Glomerular visceral epithelial cell (primary cell): ENCODE results near the gene GLP2R.
"Not testable (repeated sequence)": the region's sequence is repeated elsewhere in the genome, so short reads cannot be mapped to it uniquely, and the experiment has no call there.

Source experiments
- DNase-seq: peaks from one replicate; pipeline ENCODE4 v3.0.0-alpha.2; 2016; ENCODE audit errors: extremely low spot score

Gene GLP2R, protein sequence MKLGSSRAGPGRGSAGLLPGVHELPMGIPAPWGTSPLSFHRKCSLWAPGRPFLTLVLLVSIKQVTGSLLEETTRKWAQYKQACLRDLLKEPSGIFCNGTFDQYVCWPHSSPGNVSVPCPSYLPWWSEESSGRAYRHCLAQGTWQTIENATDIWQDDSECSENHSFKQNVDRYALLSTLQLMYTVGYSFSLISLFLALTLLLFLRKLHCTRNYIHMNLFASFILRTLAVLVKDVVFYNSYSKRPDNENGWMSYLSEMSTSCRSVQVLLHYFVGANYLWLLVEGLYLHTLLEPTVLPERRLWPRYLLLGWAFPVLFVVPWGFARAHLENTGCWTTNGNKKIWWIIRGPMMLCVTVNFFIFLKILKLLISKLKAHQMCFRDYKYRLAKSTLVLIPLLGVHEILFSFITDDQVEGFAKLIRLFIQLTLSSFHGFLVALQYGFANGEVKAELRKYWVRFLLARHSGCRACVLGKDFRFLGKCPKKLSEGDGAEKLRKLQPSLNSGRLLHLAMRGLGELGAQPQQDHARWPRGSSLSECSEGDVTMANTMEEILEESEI

DNA sequence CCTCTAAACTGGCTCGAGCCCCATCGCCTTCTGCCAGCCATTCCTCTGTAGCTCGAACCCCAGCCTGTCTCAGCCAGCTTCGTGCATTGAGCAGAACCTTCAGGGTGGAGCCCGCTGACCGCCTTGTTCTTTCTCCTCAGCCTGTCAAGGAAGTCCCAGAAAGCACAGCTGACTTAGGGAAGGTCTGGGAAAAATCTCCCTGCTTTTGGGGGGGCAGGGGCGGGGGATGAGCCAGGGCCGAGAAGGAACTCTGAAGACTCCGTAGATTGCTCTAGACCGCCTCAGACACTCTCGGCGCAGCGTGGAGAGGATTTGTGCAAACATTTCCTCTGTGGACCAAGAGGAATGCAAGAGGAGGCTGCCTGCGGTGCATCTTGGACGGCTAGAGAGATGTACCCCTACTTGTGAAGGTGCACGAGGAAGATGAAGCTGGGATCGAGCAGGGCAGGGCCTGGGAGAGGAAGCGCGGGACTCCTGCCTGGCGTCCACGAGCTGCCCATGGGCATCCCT, at the start of gene GLP2R:
GLP2R (plus strand) TSS at position 284 of the 510 bp plus-strand sequence; CDS start at position 424, 140 bp downstream.
- no peak for DNase-seq

DNA sequence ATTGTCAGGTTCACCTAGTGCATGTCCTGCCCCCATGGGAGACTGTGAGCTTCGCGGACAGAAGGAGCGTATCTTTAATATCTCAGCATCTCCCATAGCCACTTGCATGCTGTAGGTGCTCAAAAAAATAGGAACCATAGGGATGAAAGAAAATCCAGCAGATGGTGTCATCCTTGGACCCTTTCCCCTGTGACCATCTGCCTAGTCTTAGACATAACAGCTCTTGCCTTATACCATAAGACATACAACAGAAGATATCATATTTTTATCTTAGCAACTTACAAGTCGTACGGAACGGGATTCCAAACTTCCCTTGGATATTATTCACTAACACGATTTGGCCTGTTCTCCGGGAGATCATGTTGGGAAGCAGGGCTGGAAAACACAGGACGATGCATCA, 48.8 kb upstream of the GLP2R start:
- DNase-seq = no peak

DNA sequence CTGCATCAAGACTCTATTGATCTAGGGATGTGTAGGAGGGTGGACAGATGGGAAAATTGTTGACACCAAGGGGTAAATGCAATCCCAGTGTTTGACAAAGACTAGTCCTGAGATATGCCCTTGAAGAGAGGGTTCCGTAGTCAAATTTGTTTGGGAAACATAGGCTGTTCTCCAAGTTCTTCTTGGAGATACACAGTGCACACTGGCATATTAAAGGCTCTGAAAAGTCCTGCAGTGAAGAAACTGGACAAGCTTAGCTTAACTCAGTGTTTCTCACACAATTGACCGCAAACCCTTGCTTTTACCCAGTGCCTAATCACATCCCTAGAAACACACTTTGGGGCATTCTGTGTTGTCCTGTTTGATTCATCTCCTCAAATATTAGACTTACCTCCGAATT, 45.2 kb upstream of the GLP2R start:
- no peak for DNase-seq

DNA sequence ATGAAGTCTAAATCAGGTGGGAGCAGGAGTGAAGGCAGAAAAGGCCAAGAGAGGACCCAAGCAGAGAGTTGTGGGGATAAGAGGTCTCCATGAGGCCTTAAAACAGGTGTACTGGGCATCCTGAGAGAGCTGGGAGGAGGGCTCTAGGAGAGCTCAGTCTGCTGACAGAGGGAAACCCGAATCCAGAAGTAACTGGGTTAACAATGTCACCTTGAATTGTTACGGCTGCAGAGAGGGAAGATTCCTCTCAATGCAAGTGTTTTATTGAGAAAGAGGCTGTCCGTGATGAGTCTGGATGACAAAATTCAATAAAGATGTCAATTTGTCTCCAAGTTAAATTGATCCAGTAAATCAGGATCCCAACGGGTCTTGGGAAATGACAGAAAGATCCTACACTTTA, 42.7 kb upstream of the GLP2R start:
- no peak for DNase-seq

DNA sequence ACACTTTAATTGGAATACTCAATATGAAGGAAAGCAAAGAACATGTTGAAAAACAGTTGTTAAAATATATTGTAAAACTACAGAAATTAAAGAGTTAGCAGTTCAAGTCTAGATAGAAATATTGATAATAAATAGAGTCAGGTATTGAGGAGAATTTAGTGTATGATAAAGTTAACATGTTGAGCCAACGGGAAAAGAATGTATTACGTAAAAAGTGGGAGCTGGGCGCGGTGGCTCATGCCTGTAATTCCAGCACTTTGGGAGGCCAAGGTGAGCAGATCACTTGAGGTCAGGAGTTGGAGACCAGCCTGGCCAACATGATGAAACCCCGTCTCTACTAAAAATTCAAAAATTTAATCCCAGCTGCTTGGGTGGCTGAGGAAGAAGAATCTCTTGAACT, 42.3 kb upstream of the GLP2R start:
- not testable (repeated sequence) for DNase-seq

DNA sequence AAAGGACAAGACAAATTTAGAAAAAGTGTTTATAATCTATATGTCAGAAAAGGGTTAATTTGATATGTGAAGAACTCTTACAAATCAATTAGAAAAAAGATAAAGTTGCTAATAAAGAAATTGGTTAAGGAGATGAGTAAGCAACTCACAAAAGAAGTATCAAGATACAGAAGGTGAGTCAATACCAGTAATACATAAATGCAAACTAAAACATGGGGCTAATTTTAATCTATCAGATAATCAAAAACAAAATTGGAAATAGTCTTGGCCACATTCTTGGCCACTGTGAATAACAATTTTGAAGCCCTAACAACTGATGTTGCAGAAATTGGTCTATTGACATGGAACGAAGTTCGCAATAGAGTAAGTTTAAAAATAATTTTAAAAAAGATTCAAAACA, 41.2 kb upstream of the GLP2R start:
- no peak for DNase-seq

DNA sequence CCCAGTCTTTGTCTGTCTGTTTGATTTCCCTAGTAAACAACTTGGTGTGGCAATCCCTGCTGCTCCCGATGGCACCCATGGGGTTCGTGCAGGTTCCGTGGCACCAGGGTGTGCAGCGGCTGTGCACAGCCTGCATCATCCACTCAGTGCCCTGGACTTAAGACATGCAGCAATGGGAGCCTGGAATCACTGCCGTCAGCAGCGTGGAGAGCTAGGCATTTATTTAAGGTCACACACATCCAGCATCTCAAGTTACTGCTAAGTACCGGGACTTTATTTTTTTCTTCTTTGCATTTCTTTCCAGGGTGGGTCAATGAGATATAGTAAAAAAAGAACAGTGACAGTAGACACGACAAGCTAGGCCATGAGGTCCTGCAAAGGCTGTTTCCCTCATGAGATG, 37.1 kb upstream of the GLP2R start:
- DNase-seq = no peak

DNA sequence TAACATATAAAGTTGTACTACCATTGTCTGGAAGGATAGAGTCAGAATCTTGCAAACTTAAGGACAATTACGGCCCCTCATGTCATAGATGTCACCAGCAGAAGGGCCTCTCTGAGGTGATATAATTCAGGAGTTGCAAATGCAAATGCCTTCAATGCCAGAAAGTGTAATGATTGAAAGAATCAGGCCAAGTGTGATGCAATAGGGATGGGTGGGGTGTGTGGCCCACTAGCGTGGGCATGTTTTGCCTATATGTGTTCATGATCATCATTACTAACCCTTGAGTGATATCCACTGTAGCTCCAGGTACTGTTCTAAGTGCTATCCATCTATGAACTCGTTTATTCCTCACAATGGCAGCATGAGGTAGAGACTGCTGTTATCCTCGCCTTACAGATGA, 35.4 kb upstream of the GLP2R start:
- DNase-seq = no peak

DNA sequence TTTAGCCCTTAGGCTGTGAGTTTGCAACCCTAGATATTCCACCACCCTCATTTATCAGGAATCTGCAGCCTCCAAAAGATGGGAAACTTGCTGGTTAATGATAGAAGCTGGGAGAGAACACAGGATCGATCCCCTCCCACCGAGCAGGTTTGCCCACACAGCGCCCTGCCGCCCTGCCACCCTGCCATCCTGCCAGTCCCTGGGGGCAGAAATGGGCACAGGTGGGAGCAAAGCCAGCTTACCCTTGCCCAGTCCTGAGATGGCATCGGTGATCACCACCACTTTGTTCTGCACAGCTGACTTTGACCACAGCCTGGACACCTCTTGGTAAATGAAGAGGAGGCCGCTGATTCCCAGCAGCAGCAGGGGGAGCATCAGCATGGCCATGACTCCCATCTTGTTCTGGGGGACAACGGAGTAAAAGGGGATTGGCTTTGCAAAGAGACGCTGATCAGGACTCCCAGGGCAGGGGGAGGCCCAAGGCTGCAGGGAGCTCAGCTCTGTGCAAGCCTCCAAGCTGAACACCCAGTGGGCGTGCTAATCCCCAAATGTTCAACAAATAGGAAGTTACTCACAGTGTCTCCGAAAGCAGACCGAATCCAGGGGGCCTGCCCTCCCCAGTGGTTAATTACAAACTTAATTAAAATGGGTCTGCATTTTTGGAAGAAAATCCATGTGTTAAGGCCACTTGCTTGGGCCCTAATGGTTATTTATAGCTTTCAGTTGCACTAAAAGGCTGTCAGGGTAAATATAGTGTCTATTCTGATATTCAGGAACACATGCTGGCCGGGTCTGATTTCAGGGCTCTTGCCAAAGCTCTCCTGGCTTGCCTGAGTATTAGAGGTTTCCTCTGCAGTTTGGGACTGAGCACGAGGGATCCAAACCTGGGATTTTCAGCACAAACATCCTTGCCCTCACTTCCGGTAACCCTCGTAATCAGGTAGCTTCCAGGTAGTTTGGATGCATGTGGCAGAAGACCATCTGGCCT, 34.5 kb upstream of the GLP2R start, which contains the start of gene DHRS7C:
DHRS7C (minus strand) TSS at position 704 of the 988 bp plus-strand sequence; CDS start at position 396, 308 bp downstream.
- DNase-seq = no peak

DNA sequence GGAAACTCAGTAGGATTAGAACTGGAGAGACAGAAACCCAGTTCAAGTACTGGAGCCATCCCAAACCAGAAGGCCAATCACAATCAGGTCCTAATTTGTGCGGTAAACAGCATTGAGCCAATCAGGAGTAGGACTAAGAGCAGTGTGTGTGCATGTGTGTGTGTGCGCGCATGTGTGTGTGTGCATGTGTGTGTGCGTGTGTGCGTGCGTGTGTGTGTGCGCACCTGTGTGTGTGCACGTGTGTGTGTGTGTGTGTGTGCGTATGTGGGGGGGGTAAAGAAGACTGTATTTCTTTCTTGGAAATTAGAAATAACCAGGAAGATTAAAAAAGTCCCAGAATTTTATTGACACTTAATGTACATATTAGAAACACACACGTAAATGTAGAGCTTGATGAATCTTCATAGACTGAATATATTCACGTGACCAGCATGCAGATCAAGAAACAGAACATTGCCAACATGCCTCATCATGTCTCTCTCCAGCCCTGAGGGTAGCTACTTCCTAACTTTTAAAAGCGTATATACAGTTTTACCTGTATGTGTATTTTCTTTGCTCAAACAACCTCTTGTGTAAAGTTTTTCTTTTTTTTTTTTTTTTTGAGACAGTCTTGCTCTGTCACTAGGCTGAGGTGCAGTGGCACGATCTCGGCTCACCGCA, 33.4 kb upstream of the GLP2R start:
- no peak for DNase-seq

DNA sequence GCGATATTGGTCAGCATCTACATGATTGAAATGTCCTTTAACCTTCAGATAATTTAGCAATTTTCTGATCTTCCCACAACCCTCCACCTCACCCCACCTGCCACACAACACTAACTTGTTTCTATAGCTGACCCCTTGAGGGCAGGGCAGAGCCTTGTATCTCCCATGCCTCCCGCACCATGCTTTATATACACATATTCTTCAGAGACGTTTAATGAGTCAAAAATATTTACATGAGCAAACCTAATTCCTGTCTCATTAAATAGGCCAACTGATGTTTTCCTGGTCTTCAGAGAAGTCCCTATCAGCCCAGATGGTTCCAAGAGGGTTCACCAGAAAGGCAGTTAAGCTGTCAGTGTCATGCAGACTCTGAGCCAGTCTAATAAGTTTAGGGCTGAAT, 27.7 kb upstream of the GLP2R start:
- no peak for DNase-seq

DNA sequence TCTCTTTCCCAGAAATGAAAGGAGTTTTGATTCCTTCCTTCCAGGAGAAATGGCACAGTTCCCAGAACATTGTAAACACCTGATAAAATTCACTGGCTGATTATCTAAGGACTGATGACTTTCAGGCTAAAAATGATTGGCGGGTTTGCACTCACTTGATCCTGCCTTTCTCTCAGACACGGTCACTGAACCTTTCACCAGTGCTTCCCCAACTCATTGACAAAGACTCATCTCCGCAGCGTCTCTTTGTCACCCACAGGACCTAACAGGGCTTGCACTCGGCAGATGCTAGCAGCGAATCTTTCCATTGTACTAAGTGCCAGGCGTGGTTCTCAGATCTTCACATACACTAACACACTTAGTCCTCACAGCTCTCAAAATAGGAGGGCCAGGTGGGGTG, 27.0 kb upstream of the GLP2R start:
- no peak for DNase-seq

DNA sequence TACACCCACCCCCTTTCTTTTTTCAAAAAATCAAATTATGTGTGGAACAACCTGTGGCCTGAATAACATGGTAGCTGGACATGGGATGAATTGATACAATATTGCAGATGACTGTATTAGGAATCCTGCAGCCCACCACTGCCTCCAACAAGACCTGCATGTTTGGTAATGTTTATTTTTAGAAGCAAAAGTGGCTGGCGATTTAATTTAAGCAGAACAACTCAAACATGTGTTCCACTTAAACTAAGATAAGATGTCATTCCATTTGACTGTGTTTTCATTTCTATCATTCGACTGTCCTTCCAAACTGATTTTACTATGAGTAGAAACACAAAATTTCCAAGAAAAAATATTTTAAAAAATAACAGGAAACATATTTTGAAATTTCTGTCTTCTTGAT, 24.2 kb upstream of the GLP2R start:
- no peak for DNase-seq

DNA sequence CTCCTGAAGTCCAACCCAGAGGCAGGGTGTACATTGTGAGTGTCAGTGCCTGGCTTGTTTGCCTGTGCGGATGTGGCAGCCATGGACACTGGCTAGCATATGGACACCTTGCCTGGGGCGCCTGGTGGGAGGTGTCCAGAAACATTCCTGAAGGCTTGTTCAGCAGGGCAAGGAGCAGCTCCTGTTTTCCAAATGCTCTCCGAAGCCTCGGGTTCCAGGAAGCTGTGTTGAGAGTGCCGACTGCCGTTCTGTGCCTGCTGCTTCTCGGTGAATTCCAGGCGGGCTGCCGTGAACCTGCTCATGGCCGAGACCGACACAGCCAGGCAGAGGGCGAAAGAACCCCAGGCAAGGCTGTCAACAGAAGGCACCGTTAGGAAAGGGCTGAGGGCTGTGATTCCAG, 23.4 kb upstream of the GLP2R start:
- no peak for DNase-seq

DNA sequence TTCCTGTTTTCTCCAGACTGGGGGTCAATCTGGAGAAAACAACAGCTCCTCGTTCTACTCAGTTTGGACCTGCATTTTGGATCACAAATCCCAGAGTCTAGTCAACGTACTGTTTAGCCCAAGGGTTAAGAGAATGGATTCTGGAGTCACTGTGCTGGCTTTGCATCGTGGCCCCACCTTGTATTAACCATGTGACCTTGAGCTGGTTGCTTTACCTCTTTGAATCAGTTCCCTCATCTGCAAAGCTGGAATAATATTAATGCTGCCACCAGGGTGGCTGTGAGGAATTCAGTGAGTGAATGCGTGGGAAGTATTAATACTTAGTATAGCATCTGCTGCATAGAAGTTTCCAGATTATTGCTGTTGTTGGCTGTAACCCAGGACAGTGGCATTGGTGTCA, 23.0 kb upstream of the GLP2R start:
- DNase-seq = no peak

DNA sequence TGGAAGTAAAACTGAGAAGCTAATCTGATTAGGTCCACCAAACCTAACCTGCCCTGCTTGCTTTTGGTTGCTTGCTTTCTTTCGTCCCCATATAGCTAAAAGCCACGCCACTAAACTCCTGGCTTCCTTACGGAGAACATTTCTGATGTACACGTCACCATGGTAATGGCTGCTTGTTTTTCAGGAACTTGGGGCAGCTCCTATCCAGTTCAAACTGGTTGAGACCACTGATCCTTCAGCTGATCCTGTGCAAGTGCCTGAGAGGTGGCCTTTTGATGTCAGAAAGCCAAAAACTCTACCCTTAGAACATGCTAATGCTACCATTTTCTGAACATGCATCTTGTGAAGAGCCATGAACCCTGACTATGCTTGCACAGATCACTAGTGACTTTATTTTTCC, 20.0 kb upstream of the GLP2R start:
- DNase-seq = no peak

DNA sequence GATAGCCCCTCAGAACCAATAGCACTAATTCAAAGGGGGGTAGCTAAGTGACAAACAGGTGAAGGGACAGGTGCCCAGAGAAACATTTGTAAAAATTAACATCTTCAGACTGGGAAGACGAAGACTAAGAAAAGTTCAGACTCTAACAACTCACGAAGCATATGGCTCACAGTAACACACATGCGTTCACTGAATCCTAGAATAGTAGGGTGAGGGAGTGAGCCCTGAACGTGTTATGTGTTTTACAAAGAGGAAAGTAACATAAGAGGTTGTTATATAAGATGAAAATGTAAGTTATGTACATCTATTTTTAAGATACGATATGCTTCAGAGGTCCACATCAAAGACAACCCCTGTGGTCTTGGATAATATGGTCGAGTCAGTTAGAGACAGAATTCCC, 19.0 kb upstream of the GLP2R start:
- DNase-seq = no peak

DNA sequence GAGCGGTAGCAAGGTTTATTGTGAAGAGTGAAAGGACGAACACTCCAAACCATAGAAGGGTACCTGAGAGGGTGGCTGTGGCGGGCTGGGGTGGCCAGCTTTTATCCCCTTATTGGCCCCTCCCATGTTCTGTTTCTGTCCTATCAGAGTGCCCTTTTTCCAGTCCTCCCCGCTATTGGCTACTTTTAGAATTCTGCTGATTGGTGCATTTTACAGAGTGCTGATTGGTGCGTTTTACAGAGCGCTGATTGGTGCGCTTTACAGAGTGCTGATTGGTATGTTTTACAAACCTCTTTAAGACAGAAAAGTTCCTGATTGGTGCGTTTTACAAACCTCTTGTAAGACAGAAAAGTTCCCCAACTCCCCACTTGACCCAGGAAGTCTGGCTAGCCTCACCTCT, 16.3 kb upstream of the GLP2R start:
- no peak for DNase-seq

DNA sequence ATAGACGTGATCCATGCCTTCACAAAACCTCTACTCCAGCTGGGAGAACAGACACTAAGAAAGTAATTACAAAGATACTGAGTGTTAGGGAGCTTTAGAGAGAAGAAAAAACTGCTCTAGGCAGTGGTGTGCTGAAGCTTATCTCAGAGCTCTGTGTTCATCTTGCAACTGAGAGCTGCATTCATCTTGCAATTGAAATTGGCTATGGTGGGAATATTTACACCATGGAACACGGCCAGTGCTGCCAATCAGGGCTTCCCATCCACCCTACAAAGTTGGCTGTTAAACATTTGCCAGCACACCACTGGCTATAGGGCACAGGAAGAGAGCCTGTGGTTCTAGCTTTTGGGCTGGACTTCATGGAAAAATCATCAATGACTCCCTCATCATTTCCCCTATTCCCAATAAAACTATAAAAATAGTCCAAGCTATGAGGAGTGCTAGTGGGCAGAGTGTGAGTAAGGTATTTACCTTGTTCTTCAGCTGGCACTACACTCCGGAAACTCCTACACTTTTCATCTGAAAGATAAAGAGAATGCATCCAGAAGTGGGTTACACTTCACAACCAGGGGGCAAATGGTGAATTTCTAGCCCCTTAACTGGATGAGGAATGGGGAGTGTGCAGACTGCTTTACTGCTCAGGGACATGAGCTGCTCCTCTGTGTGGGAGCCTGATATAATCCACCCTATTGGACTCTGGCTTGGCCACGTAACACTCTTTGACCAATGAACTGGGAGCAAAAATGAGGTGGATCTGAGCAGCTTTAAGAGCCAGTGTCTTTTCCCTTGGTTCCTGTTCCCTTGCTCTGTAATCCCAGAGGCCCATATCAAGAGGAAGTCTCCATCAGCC, 15.4 kb upstream of the GLP2R start:
- no peak for DNase-seq

DNA sequence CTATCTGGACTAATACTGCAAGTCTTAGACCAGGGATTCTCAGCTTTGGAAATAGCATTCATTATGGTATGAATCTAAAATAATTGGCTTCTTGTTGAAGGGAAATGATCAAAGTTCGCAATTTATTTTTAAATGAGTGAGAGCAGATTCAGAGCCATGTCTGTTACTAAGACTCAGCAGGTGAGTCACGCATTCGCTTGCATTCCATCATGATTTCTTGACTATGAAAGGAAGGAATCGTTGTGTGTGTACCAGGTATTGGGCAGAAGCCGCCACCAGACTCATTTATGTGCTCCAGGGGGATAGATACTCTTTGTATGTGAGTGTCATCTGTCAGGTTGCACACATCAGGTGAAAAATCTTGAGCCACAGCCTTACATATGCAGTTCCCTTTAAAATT, 14.6 kb upstream of the GLP2R start:
- no peak for DNase-seq

DNA sequence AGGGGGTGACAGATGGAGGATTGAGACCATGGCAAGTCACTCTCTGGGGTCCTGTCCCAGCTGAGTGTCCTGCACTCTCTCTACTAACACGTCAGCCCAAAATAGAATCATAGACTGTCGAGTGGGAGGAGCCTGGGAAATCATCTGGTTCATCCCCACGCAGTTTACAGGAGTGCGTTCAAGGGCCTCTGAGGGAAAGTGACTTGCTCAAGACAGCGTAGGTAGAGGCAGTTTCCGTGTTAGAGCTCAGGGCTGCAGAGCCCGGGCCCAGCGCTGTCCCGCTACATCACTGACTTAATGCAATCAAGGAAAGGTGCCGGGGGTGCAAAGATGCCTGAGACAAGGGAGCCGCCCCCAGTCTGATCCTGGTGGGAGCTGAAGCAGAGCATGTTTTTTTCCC, 14.2 kb upstream of the GLP2R start:
- no peak for DNase-seq
